B cell (primary cell): ENCODE measurements around the gene TENM3. TPM values are rescaled to one million over a fixed set of nuclear protein-coding genes. Genes with fewer than 3 reads are reported as not detected.

Source experiments
- ATAC-seq: fragments of 200-7000 bp; cut with Tn5 transposase; one replicate; pipeline ENCODE4 v1.10.0; 2021; ENCODE audit warnings: low read depth, mild to moderate bottlenecking, moderate number of reproducible peaks, moderate library complexity
- CTCF ChIA-PET: fragments of 350-600 bp; sonication (Branson Sonifier 250); formaldehyde crosslinking; loops from one replicate; lab custom pipeline; 2021; ENCODE audit warnings: antibody characterized with exemption, inconsistent platforms; lab: Charles Lee
- POLR2A ChIA-PET: fragments of 350-600 bp; sonication (Branson Sonifier 250); formaldehyde crosslinking; loops from one replicate; lab custom pipeline; 2021; ENCODE audit warnings: antibody characterized with exemption; lab: Charles Lee
- DNase-seq: peaks from one replicate; pipeline ENCODE4 v3.0.0; 2013
- H2AFZ ChIP-seq: 2 replicates; pipeline ENCODE4 v1.6.1; 2012; ENCODE audit warnings: mild to moderate bottlenecking, low read depth, low read length; ENCODE audit not compliant: insufficient read depth, poor library complexity, severe bottlenecking
- H3K27ac ChIP-seq, 2 donors: 1 replicate in 1 of 2; 2 replicates in 1 of 2; pipeline ENCODE4 v1.5.1; 2012 to 2013; ENCODE audit warnings: low read length in 2 of 2, mild to moderate bottlenecking in 2 of 2, moderate library complexity in 1 of 2
- H3K27me3 ChIP-seq, 4 experiments: fragments of 200-600 bp in 1 of 4; sonication (generic) in 1 of 4; replicated peaks in 1 of 4; 1 replicate in 2 of 4; 2 replicates in 2 of 4; pipeline versions ENCODE4 v1.6.1 to v1.7.0; 2013 to 2016; ENCODE audit warnings: low read length in 3 of 4, mild to moderate bottlenecking in 2 of 4, mixed read lengths in 1 of 4, moderate library complexity in 1 of 4; ENCODE audit not compliant: insufficient read depth in 4 of 4, control insufficient read depth in 3 of 4; ENCODE audit errors: control extremely low read depth in 1 of 4
- H3K36me3 ChIP-seq, 2 experiments: replicated peaks in 1 of 2; 1 replicate in 1 of 2; 2 replicates in 1 of 2; pipeline versions ENCODE4 v1.6.1 to v1.7.1; 2013; ENCODE audit warnings: low read length in 1 of 2; ENCODE audit not compliant: insufficient read depth in 2 of 2, control insufficient read depth in 1 of 2; ENCODE audit errors: control extremely low read depth in 1 of 2, extremely low read depth in 1 of 2
- H3K4me1 ChIP-seq, 2 donors: fragments of 200-600 bp in 1 of 2; sonication (generic) in 1 of 2; 1 replicate in 1 of 2; 2 replicates in 1 of 2; pipeline versions ENCODE4 v1.5.1 to v1.6.1; 2013 to 2017; ENCODE audit warnings: low read length in 2 of 2; ENCODE audit not compliant: control insufficient read depth in 2 of 2, insufficient read depth in 2 of 2
- H3K4me2 ChIP-seq: replicated peaks from 2 replicates; pipeline ENCODE3; 2012; ENCODE audit warnings: mild to moderate bottlenecking, low read depth, low read length; ENCODE audit not compliant: poor library complexity, severe bottlenecking
- H3K4me3 ChIP-seq, 5 experiments: fragments of 200-600 bp in 1 of 5; sonication (generic) in 1 of 5; 1 replicate in 3 of 5; 2 replicates in 2 of 5; pipeline versions ENCODE4 v1.5.1 to v1.7.0; 2011 to 2016; ENCODE audit warnings: low read length in 4 of 5, mild to moderate bottlenecking in 4 of 5, low read depth in 2 of 5, control low read depth in 1 of 5, moderate library complexity in 1 of 5; ENCODE audit not compliant: insufficient read depth in 1 of 5; ENCODE audit errors: control extremely low read depth in 1 of 5, extremely low read depth in 1 of 5
- H3K79me2 ChIP-seq: fragments of 200-600 bp; sonication (generic); one replicate; pipeline ENCODE4 v1.6.0; 2016; ENCODE audit warnings: low read length; ENCODE audit not compliant: control insufficient read depth, insufficient read depth
- H3K9ac ChIP-seq: fragments of 200-600 bp; sonication (generic); 2 replicates; pipeline ENCODE4 v1.6.1; 2017; ENCODE audit warnings: mild to moderate bottlenecking, low read length, moderate library complexity
- H3K9me3 ChIP-seq, 3 donors: one replicate each; pipeline versions ENCODE4 v1.6.1 to v1.7.1; 2013; ENCODE audit warnings: low read length in 2 of 3; ENCODE audit not compliant: control insufficient read depth in 2 of 3, insufficient read depth in 1 of 3; ENCODE audit errors: control extremely low read depth in 1 of 3
- H4K20me1 ChIP-seq: 2 replicates; pipeline ENCODE4 v1.6.0; 2012; ENCODE audit warnings: mild to moderate bottlenecking, low read length; ENCODE audit not compliant: insufficient read depth, control insufficient read depth, poor library complexity, severe bottlenecking
- H3K27ac Mint-ChIP-seq: one replicate; pipeline ENCODE4 v1.8.0; 2021; ENCODE audit warnings: mixed read lengths
- H3K27me3 Mint-ChIP-seq: one replicate; pipeline ENCODE4 v1.8.0; 2021; ENCODE audit warnings: mixed read lengths
- H3K4me1 Mint-ChIP-seq: one replicate; pipeline ENCODE4 v1.8.0; 2021; ENCODE audit warnings: mixed read lengths
- H3K4me3 Mint-ChIP-seq: one replicate; pipeline ENCODE4 v1.8.0; 2021; ENCODE audit warnings: mixed read lengths
- H3K9me3 Mint-ChIP-seq: one replicate; pipeline ENCODE4 v1.8.0; 2022; ENCODE audit warnings: mixed read lengths; ENCODE audit not compliant: insufficient read depth
- CTCF ChIP-seq: fragments of 200-600 bp; IDR thresholded peaks from one replicate; pipeline ENCODE4 v1.8.0; 2022; ENCODE audit warnings: antibody characterized with exemption, mild to moderate bottlenecking
- EZH2 ChIP-seq: IDR thresholded peaks from 2 replicates; pipeline ENCODE4 v1.6.1; 2012; ENCODE audit warnings: borderline replicate concordance, low read depth, mild to moderate bottlenecking, moderate library complexity, low read length; ENCODE audit not compliant: insufficient read depth, poor library complexity, severe bottlenecking
- WGBS: methylation state at CpG from one replicate; pipeline ENCODE4 v1.1.5; 2013; ENCODE audit warnings: missing lambda C conversion rate; ENCODE audit not compliant: insufficient coverage; 5-methylcytosine and 5-hydroxymethylcytosine counted together
- intact Hi-C: fragments of 100-400 bp; cut with micrococcal nuclease; formaldehyde crosslinking; loops from one replicate; pipeline ENCODE4 v1.10.0; 2022
- polyA plus RNA-seq: library from polyadenylated mRNA; depleted of rRNA; stranded (reverse); fragments of >200 nt; gene quantifications from 2 replicates; pipeline ENCODE4 v1.2.3, GENCODE V29; 2012
- total RNA-seq, 2 donors: library from RNA; stranded (reverse); fragments of 120-200 nt in 1 of 2; gene quantifications; 1 replicate in 1 of 2; 2 replicates in 1 of 2; pipeline versions ENCODE4 v1.2.3 to v1.2.4, GENCODE V29; 2013 to 2022

Gene TENM3
- total and polyA plus RNA-seq, 2 donors (not counting 1 experiment from before 2014, with no cell fraction given), result not detected

GRCh38 chr4:182221987-182222386 lies 21.2 kb upstream of the TENM3 start:
- no peak overlapping the region for H2AFZ ChIP-seq
- ChIA-PET POLR2A (no interaction called here), CTCF (no interaction called here)
- H3K4me3 ChIP-seq, result no peak overlapping the region
- no peak overlapping the region for H3K4me3 Mint-ChIP-seq
- no peaks in the 10 kb centered on the region for H3K27me3 ChIP-seq
- H3K9me3 Mint-ChIP-seq, result no peaks in the 10 kb centered on the region
- no peak overlapping the region for H3K4me2 ChIP-seq
- ATAC-seq (no peak), DNase-seq (no peak)
- intact Hi-C loops, result no loop called here
- H3K36me3 ChIP-seq, result no peaks in the 10 kb centered on the region
- WGBS, result 100% methylated on average over 1 of the region's 5 CpGs
- H3K9me3 ChIP-seq, result peaks cover 0 to 7% (median 0%) of the 10 kb centered on the region in 3 donors
- no peaks in the 10 kb centered on the region for H3K27me3 Mint-ChIP-seq
- H3K4me1 ChIP-seq, result no peaks in the 10 kb centered on the region
- TF ChIP-seq CTCF (no peak), EZH2 (no peak)
- no peaks in the 10 kb centered on the region for H3K4me1 Mint-ChIP-seq
- H3K9ac ChIP-seq, result no peak overlapping the region
- H4K20me1 ChIP-seq, result no peaks in the 10 kb centered on the region
- H3K27ac ChIP-seq, result no peak overlapping the region
- no peaks in the 10 kb centered on the region for H3K79me2 ChIP-seq
- no peak overlapping the region for H3K27ac Mint-ChIP-seq

GRCh38 chr4:182222766-182223165 lies 20.4 kb upstream of the TENM3 start:
- Mint-ChIP-seq H3K27ac (no peak overlapping the region), H3K27me3 (no peaks in the 10 kb centered on the region), H3K9me3 (no peaks in the 10 kb centered on the region), H3K4me1 (no peaks in the 10 kb centered on the region), H3K4me3 (no peak overlapping the region)
- H3K27ac ChIP-seq, result no peak overlapping the region
- H3K9ac ChIP-seq, result no peak overlapping the region
- no peak overlapping the region for H2AFZ ChIP-seq
- no peaks in the 10 kb centered on the region for H3K27me3 ChIP-seq
- H3K9me3 ChIP-seq, result peaks cover 0 to 7% (median 0%) of the 10 kb centered on the region in 3 donors
- 78% methylated on average over 2 of the region's 2 CpGs for WGBS
- DNase-seq, result no peak
- POLR2A ChIA-PET, result no interaction called here
- no peak overlapping the region for H3K4me2 ChIP-seq
- CTCF ChIA-PET, result no interaction called here
- intact Hi-C loops, result no loop called here
- no peaks in the 10 kb centered on the region for H3K4me1 ChIP-seq
- H4K20me1 ChIP-seq, result no peaks in the 10 kb centered on the region
- ATAC-seq, result no peak
- no peaks in the 10 kb centered on the region for H3K36me3 ChIP-seq
- no peaks in the 10 kb centered on the region for H3K79me2 ChIP-seq
- TF ChIP-seq CTCF (no peak), EZH2 (no peak)
- H3K4me3 ChIP-seq, result no peak overlapping the region
